SK-N-SH (cell line): ENCODE results near the gene PTPN5. TPM values are rescaled to one million over a fixed set of nuclear protein-coding genes. Genes with fewer than 3 reads are reported as not detected.

Experiments used
- CTCF ChIA-PET: fragments of 300-600, 350-600 bp; formaldehyde crosslinking; extraction: SDS; loops from one replicate; lab custom pipeline; 2021; lab: Yijun Ruan, JAX
- POLR2A ChIA-PET: fragments of 350-600 bp; sonication (Branson Sonifier 250); formaldehyde crosslinking; extraction: SDS; loops from one replicate; lab custom pipeline; 2020; ENCODE audit warnings: antibody characterized with exemption, inconsistent platforms; lab: Yijun Ruan, JAX
- DNase-seq: peaks from one replicate; pipeline ENCODE4 v3.0.0; 2012
- H2AFZ ChIP-seq: fragments of 200-600 bp; sonication (generic); 2 replicates; pipeline ENCODE4 v1.8.1; 2016; ENCODE audit warnings: antibody characterized with exemption, mild to moderate bottlenecking, low read depth
- H3F3A ChIP-seq: fragments of 200-600 bp; sonication (generic); replicated peaks from 2 replicates; pipeline ENCODE3; 2016; ENCODE audit warnings: antibody characterized with exemption, mild to moderate bottlenecking; ENCODE audit not compliant: insufficient read depth
- H3K27ac ChIP-seq, 2 experiments: fragments of 200-500 bp in 1 of 2; fragments of 200-600 bp in 1 of 2; sonication (Bioruptor generic) in 1 of 2; sonication (generic), shearing (Covaris generic) in 1 of 2; 2 replicates each; pipeline versions ENCODE4 v1.5.1 to v1.6.1; 2014 to 2016; ENCODE audit warnings: low read depth in 2 of 2, inconsistent platforms in 1 of 2, low read length in 1 of 2, mild to moderate bottlenecking in 1 of 2, mixed read lengths in 1 of 2
- H3K27me3 ChIP-seq: fragments of 200-600 bp; sonication (generic), shearing (Covaris generic); 2 replicates; pipeline ENCODE4 v1.6.1; 2016; ENCODE audit warnings: mixed run types; ENCODE audit not compliant: insufficient read depth
- H3K36me3 ChIP-seq, 2 experiments: fragments of 200-500 bp in 1 of 2; fragments of 200-600 bp in 1 of 2; sonication (Bioruptor generic) in 1 of 2; sonication (generic) in 1 of 2; replicated peaks in 1 of 2; 2 replicates each; pipeline versions ENCODE3 to v1.5.1; 2014 to 2016; ENCODE audit warnings: low read length in 1 of 2, mild to moderate bottlenecking in 1 of 2; ENCODE audit not compliant: insufficient read depth in 2 of 2, control insufficient read depth in 1 of 2
- H3K4me1 ChIP-seq, 2 experiments: fragments of 200-500 bp in 1 of 2; fragments of 200-600 bp in 1 of 2; sonication (Bioruptor generic) in 1 of 2; sonication (generic), shearing (Covaris generic) in 1 of 2; 2 replicates each; pipeline versions ENCODE4 v1.5.1 to v1.6.1; 2014 to 2016; ENCODE audit warnings: low read depth in 1 of 2, low read length in 1 of 2, mixed run types in 1 of 2; ENCODE audit not compliant: insufficient read depth in 2 of 2, control insufficient read depth in 1 of 2
- H3K4me2 ChIP-seq: fragments of 200-600 bp; sonication (generic), shearing (Covaris generic); 2 replicates; pipeline ENCODE4 v1.6.1; 2017; ENCODE audit warnings: mixed run types
- H3K4me3 ChIP-seq, 2 experiments: fragments of 200-500 bp in 1 of 2; fragments of 200-600 bp in 1 of 2; sonication (Bioruptor generic) in 1 of 2; sonication (generic), shearing (Covaris generic) in 1 of 2; 2 replicates each; pipeline versions ENCODE4 v1.5.1 to v1.8.1; 2014 to 2016; ENCODE audit warnings: low read depth in 2 of 2, inconsistent platforms in 1 of 2, low read length in 1 of 2, mild to moderate bottlenecking in 1 of 2, mixed read lengths in 1 of 2, moderate library complexity in 1 of 2
- H3K79me2 ChIP-seq: fragments of 200-600 bp; sonication (generic); 2 replicates; pipeline ENCODE4 v1.8.1; 2017; ENCODE audit warnings: mild to moderate bottlenecking; ENCODE audit not compliant: insufficient read depth
- H3K9ac ChIP-seq: fragments of 200-600 bp; sonication (generic); 2 replicates; pipeline ENCODE4 v1.6.1; 2017; ENCODE audit warnings: mixed run types
- H3K9me2 ChIP-seq: fragments of 200-600 bp; sonication (generic); 2 replicates; pipeline ENCODE4 v1.6.1; 2017; ENCODE audit warnings: mixed run types
- H3K9me3 ChIP-seq: fragments of 200-600 bp; sonication (generic); 2 replicates; pipeline ENCODE4 v1.6.1; 2017; ENCODE audit warnings: mixed run types, mild to moderate bottlenecking, moderate library complexity
- H4K20me1 ChIP-seq: fragments of 200-600 bp; sonication (generic); 2 replicates; pipeline ENCODE4 v1.6.1; 2017; ENCODE audit warnings: mild to moderate bottlenecking, mixed run types; ENCODE audit not compliant: insufficient read depth
- CTCF ChIP-seq: fragments of 200-600 bp; sonication (generic); IDR thresholded peaks from 2 replicates; pipeline ENCODE4 v1.6.1; 2017; ENCODE audit warnings: antibody characterized with exemption, mild to moderate bottlenecking, moderate library complexity
- FOXJ3 ChIP-seq: sonication (generic); formaldehyde crosslinking; IDR thresholded peaks from 2 replicates; pipeline ENCODE4 v1.5.1; 2020; ENCODE audit warnings: mild to moderate bottlenecking, missing genetic modification reagents
- GABPA ChIP-seq: IDR thresholded peaks from 2 replicates; pipeline ENCODE4 v1.4.0; 2012; ENCODE audit warnings: low read depth, mild to moderate bottlenecking
- JUND ChIP-seq: IDR thresholded peaks from 2 replicates; pipeline ENCODE4 v1.4.0; 2012
- MAX ChIP-seq: IDR thresholded peaks from 2 replicates; pipeline ENCODE4 v1.4.0; 2012; ENCODE audit warnings: low read depth
- MEF2A ChIP-seq: IDR thresholded peaks from 2 replicates; pipeline ENCODE4 v1.4.0; 2012; ENCODE audit warnings: low read depth, borderline replicate concordance
- MXI1 ChIP-seq: IDR thresholded peaks from 2 replicates; pipeline ENCODE4 v1.6.1; 2012; ENCODE audit warnings: mild to moderate bottlenecking, low read depth, low read length, improper control_type of control experiment
- POLR2AphosphoS5 ChIP-seq: IDR thresholded peaks from 2 replicates; pipeline ENCODE4 v1.6.1; 2012; ENCODE audit warnings: low read depth, low read length
- RAD21 ChIP-seq: IDR thresholded peaks from 2 replicates; pipeline ENCODE4 v1.6.1; 2012; ENCODE audit warnings: mild to moderate bottlenecking, low read length
- RFX5 ChIP-seq: IDR thresholded peaks from 2 replicates; pipeline ENCODE4 v1.6.1; 2012; ENCODE audit warnings: mild to moderate bottlenecking, improper control_type of control experiment, low read length
- RXRA ChIP-seq: IDR thresholded peaks from 2 replicates; pipeline ENCODE4 v1.4.0; 2012; ENCODE audit warnings: low read depth, mild to moderate bottlenecking, borderline replicate concordance
- SMC3 ChIP-seq: IDR thresholded peaks from 2 replicates; pipeline ENCODE4 v1.6.1; 2012; ENCODE audit warnings: low read depth, low read length, improper control_type of control experiment
- USF1 ChIP-seq: IDR thresholded peaks from 2 replicates; pipeline ENCODE4 v1.4.0; 2012; ENCODE audit warnings: low read depth, borderline replicate concordance
- YY1 ChIP-seq: IDR thresholded peaks from 2 replicates; pipeline ENCODE4 v1.4.0; 2012; ENCODE audit warnings: low read depth, mild to moderate bottlenecking
- WGBS: methylation state at CpG from one replicate; pipeline ENCODE4 v1.1.6; 2017; ENCODE audit warnings: low lambda C conversion rate; 5-methylcytosine and 5-hydroxymethylcytosine counted together
- polyA plus RNA-seq, 3 experiments: library from polyadenylated mRNA; depleted of rRNA; stranded (reverse); fragments of >200 nt; gene quantifications; 2 replicates each; pipeline ENCODE4 v1.2.3, GENCODE V29; 2012

The PTPN5 gene
- polyA plus RNA-seq, 1 of the 3 experiments (the other 2 are of a cell fraction): not detected

DNA sequence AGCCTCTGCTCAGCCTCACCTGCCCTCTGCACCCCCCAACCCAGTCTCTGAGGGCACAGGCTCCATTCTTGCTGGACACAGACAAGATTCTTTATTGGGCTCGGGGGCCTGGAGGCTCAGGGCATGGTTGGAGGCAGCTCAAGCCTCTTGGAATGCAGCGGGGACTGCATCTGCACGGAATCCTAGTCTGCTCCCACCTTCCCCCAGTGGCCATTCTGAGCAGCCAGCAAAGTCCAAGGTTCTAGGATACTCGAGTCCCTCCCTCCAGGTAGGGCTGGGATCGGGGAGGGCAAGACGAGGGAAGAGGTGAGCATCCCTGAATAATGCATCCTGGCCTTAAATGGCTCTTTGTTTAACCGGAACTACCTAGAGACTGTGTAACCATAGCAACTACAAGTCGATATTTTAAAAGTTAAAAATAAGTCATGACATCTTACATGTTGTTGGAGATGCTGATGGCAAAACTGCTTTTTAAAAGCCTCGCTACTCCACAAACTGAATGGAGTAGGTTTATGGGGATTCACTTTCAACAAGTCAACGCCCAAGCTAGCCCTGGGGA is 54.9 kb downstream of the PTPN5 start:
- DNase-seq: no peak
- Histone ChIP-seq H3K27me3 (no peaks in the 10 kb centered on the region), H3K27ac (no peak overlapping the region), H3K4me3 (no peak overlapping the region), H3K4me1 (no peaks in the 10 kb centered on the region), H3K9ac (no peak overlapping the region), H3K36me3 (no peaks in the 10 kb centered on the region), H3K9me3 (no peaks in the 10 kb centered on the region), H3K9me2 (no peaks in the 10 kb centered on the region), H3K79me2 (no peaks in the 10 kb centered on the region), H2AFZ (no peak overlapping the region)
- CTCF ChIA-PET: interaction anchor here (11.6 kb wide), 1 partner anchor 7 kb away, joined by 103 read pairs; no protein-coding TSS in a partner anchor
- 61% methylated on average over 10 of the region's 10 CpGs for WGBS
- TF ChIP-seq GABPA (no peak), MEF2A (no peak), RAD21 (no peak), RXRA (no peak), SMC3 (no peak), JUND (no peak), MAX (no peak), CTCF (no peak), POLR2AphosphoS5 (no peak)
- TF ChIP-seq, all 33 proteins: peak for 0
- Histone ChIP-seq H4K20me1 (no peaks in the 10 kb centered on the region), H3F3A (no peaks in the 10 kb centered on the region), H3K4me2 (no peak overlapping the region)
- POLR2A ChIA-PET: no interaction called here

GRCh38 chr11:18733202-18733601 is 58.4 kb downstream of the PTPN5 start:
- H4K20me1 ChIP-seq: no peaks in the 10 kb centered on the region
- no peak for TF ChIP-seq FOXJ3 (CRISPR knock-in tag)
- TF ChIP-seq RFX5: no peak
- TF ChIP-seq MXI1: no peak
- no peak for TF ChIP-seq MEF2A
- no peak for TF ChIP-seq YY1
- no peak for TF ChIP-seq USF1
- no peaks in the 10 kb centered on the region for H3K4me1 ChIP-seq
- CTCF ChIA-PET: interaction anchor here (1.2 to 7.2 kb wide), 6 partner anchors 8 to 193 kb away, joined by 3 to 103 read pairs (median 16); no protein-coding TSS in a partner anchor
- H3K9ac ChIP-seq: no peak overlapping the region
- H3F3A ChIP-seq: no peaks in the 10 kb centered on the region
- POLR2A ChIA-PET: no interaction called here
- no peaks in the 10 kb centered on the region for H3K27me3 ChIP-seq
- no peaks in the 10 kb centered on the region for H3K9me3 ChIP-seq
- no peaks in the 10 kb centered on the region for H3K9me2 ChIP-seq
- no peak overlapping the region for H3K4me3 ChIP-seq
- H3K4me2 ChIP-seq: no peak overlapping the region
- DNase-seq: no peak
- no peak overlapping the region for H3K27ac ChIP-seq
- H3K79me2 ChIP-seq: no peaks in the 10 kb centered on the region
- no peaks in the 10 kb centered on the region for H3K36me3 ChIP-seq
- H2AFZ ChIP-seq: no peak overlapping the region
- WGBS: 80% methylated on average over 9 of the region's 16 CpGs
